Activated effector memory CD4-positive, alpha-beta T cell treated with Interleukin-2 at 50 U/mL for 16 hours (primary cell): ENCODE results near the gene MN1.
"Not testable (repeated sequence)": the region's sequence is repeated elsewhere in the genome, so short reads cannot be mapped to it uniquely, and the experiment has no call there.

Source experiments
- DNase-seq: peaks from one replicate; pipeline ENCODE4 v3.0.0-alpha.2; 2020

Gene MN1

GRCh38 chr22:27756212-27756660, 45.3 kb downstream of the MN1 start:
- no peak for DNase-seq

GRCh38 chr22:27755521-27756211, 45.9 kb downstream of the MN1 start:
- DNase-seq: no peak

GRCh38 chr22:27754888-27755480, 46.6 kb downstream of the MN1 start:
- DNase-seq: no peak

- no peak for DNase-seq
These were observed 47.2 kb downstream of the MN1 start for GRCh38 chr22:27754247-27754887.

- no peak for DNase-seq
These were observed 48.8 kb downstream of the MN1 start for GRCh38 chr22:27752771-27753170.

GRCh38 chr22:27752141-27752540, 49.4 kb downstream of the MN1 start:
- no peak for DNase-seq

- DNase-seq: no peak
These were observed 50.1 kb downstream of the MN1 start for GRCh38 chr22:27751277-27752070.

GRCh38 chr22:27750584-27751265, 50.8 kb downstream of the MN1 start:
- no peak for DNase-seq

- no peak for DNase-seq
These were observed 51.8 kb downstream of the MN1 start for GRCh38 chr22:27749597-27750225.

GRCh38 chr22:27748751-27749191, 52.8 kb downstream of the MN1 start:
- no peak for DNase-seq

- no peak for DNase-seq
These were observed 53.2 kb downstream of the MN1 start for GRCh38 chr22:27748349-27748748.

GRCh38 chr22:27747396-27748221, 53.9 kb downstream of the MN1 start:
- DNase-seq: no peak

- DNase-seq: no peak
These were observed 54.6 kb downstream of the MN1 start for GRCh38 chr22:27746918-27747317.

- DNase-seq: no peak
These were observed 55.7 kb downstream of the MN1 start for GRCh38 chr22:27745809-27746208.

GRCh38 chr22:27745154-27745553, 56.4 kb downstream of the MN1 start:
- no peak for DNase-seq

- not testable (repeated sequence) for DNase-seq
These were observed 57.5 kb downstream of the MN1 start for GRCh38 chr22:27744078-27744477.

- no peak for DNase-seq
These were observed 61.3 kb downstream of the MN1 start for GRCh38 chr22:27740202-27740748.

- no peak for DNase-seq
These were observed 64.0 kb downstream of the MN1 start for GRCh38 chr22:27737521-27737920.

GRCh38 chr22:27734066-27734465, 67.5 kb downstream of the MN1 start:
- no peak for DNase-seq

- no peak for DNase-seq
These were observed 68.7 kb downstream of the MN1 start for GRCh38 chr22:27732841-27733240.

- DNase-seq: no peak
These were observed 69.2 kb downstream of the MN1 start for GRCh38 chr22:27732391-27732790.
